22Rv1 (cell line): ENCODE data around the gene MAGEA11.
"Not testable (repeated sequence)": the region's sequence is repeated elsewhere in the genome, so short reads cannot be mapped to it uniquely, and the experiment has no call there.

ENCODE experiments used
- CTCF ChIP-seq: fragments of 450-650 bp; IDR thresholded peaks from 2 replicates; pipeline ENCODE4 v1.5.1; 2017; ENCODE audit warnings: mild to moderate bottlenecking
- ZFX ChIP-seq: fragments of 450-650 bp; IDR thresholded peaks from 2 replicates; pipeline ENCODE4 v1.6.1; 2017; ENCODE audit warnings: antibody characterized with exemption, borderline replicate concordance

DNA sequence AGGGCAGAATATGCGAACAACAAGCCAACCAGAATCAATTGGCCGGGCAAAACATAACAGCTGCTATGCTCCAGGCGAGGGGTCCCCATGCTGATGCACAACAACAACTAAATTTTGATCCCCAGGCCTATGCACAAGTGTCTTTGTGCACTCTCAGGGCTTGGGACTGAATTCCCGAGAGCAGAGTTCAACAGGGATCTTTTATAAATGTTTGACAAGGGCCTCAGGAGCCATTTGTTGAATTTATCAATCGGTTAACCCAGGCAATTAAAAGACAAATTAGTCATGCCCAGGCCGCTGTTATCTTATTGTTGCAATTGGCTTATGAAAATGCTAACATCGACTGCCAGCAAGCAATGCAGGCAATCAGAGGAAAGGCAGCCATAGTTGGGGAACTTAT lies 9.4 kb downstream of the MAGEA11 start:
- TF ChIP-seq CTCF, ZFX: not testable (repeated sequence)
